HUES48 (cell line): ENCODE results near the gene HORMAD2.

ENCODE experiments used
- H3K27ac ChIP-seq: one replicate; pipeline ENCODE4 v1.7.0; 2013; ENCODE audit warnings: low read depth, low read length, inconsistent platforms
- H3K27me3 ChIP-seq: 2 replicates; pipeline ENCODE4 v1.6.1; 2013; ENCODE audit warnings: mild to moderate bottlenecking, low read length; ENCODE audit not compliant: control insufficient read depth, insufficient read depth
- H3K36me3 ChIP-seq: 2 replicates; pipeline ENCODE4 v1.6.1; 2013; ENCODE audit warnings: low read length; ENCODE audit not compliant: control insufficient read depth, insufficient read depth
- H3K4me1 ChIP-seq: 2 replicates; pipeline ENCODE4 v1.6.1; 2013; ENCODE audit warnings: mild to moderate bottlenecking, low read length; ENCODE audit not compliant: control insufficient read depth, insufficient read depth
- H3K4me3 ChIP-seq: 2 replicates; pipeline ENCODE4 v1.5.1; 2013; ENCODE audit warnings: mild to moderate bottlenecking, low read depth, low read length
- H3K9ac ChIP-seq: 2 replicates; pipeline ENCODE4 v1.6.1; 2013; ENCODE audit warnings: mild to moderate bottlenecking, low read depth, low read length, moderate library complexity
- H3K9me3 ChIP-seq: 2 replicates; pipeline ENCODE4 v1.6.1; 2013; ENCODE audit warnings: low read length; ENCODE audit not compliant: control insufficient read depth, insufficient read depth

Gene HORMAD2

GRCh38 chr22:30182350-30182745, 102.1 kb downstream of the HORMAD2 start:
- Histone ChIP-seq H3K4me3 (no peak overlapping the region), H3K27me3 (no peaks in the 10 kb centered on the region), H3K9ac (no peak overlapping the region), H3K27ac (no peak overlapping the region), H3K4me1 (peaks cover 25% of the 10 kb centered on the region), H3K9me3 (no peaks in the 10 kb centered on the region), H3K36me3 (no peaks in the 10 kb centered on the region)

- Histone ChIP-seq H3K27me3 (no peaks in the 10 kb centered on the region), H3K27ac (no peak overlapping the region), H3K4me3 (no peak overlapping the region), H3K36me3 (no peaks in the 10 kb centered on the region), H3K4me1 (peaks cover 25% of the 10 kb centered on the region), H3K9ac (no peak overlapping the region), H3K9me3 (no peaks in the 10 kb centered on the region)
Measured at GRCh38 chr22:30182815-30183214, 102.6 kb downstream of the HORMAD2 start.

- no peak overlapping the region for H3K27ac ChIP-seq
- no peaks in the 10 kb centered on the region for H3K27me3 ChIP-seq
- H3K9me3 ChIP-seq: no peaks in the 10 kb centered on the region
- H3K36me3 ChIP-seq: no peaks in the 10 kb centered on the region
- H3K4me1 ChIP-seq: peaks cover 27% of the 10 kb centered on the region
- no peak overlapping the region for H3K9ac ChIP-seq
- H3K4me3 ChIP-seq: no peak overlapping the region
Measured at GRCh38 chr22:30183271-30183670, 103.0 kb downstream of the HORMAD2 start.

GRCh38 chr22:30183861-30184278, 103.6 kb downstream of the HORMAD2 start:
- Histone ChIP-seq H3K4me3 (no peak overlapping the region), H3K36me3 (no peaks in the 10 kb centered on the region), H3K27me3 (no peaks in the 10 kb centered on the region), H3K9me3 (no peaks in the 10 kb centered on the region), H3K9ac (no peak overlapping the region), H3K4me1 (peaks cover 24% of the 10 kb centered on the region), H3K27ac (no peak overlapping the region)

GRCh38 chr22:30185129-30185528, 104.9 kb downstream of the HORMAD2 start:
- Histone ChIP-seq H3K4me1 (peaks cover 24% of the 10 kb centered on the region), H3K4me3 (no peak overlapping the region), H3K36me3 (no peaks in the 10 kb centered on the region), H3K9me3 (no peaks in the 10 kb centered on the region), H3K9ac (no peak overlapping the region), H3K27me3 (no peaks in the 10 kb centered on the region), H3K27ac (no peak overlapping the region)

GRCh38 chr22:30185549-30185948, 105.3 kb downstream of the HORMAD2 start:
- H3K9me3 ChIP-seq: no peaks in the 10 kb centered on the region
- H3K36me3 ChIP-seq: no peaks in the 10 kb centered on the region
- H3K4me1 ChIP-seq: peaks cover 24% of the 10 kb centered on the region
- H3K9ac ChIP-seq: no peak overlapping the region
- no peak overlapping the region for H3K4me3 ChIP-seq
- H3K27ac ChIP-seq: no peak overlapping the region
- no peaks in the 10 kb centered on the region for H3K27me3 ChIP-seq

GRCh38 chr22:30186041-30186440, 105.8 kb downstream of the HORMAD2 start:
- Histone ChIP-seq H3K27ac (no peak overlapping the region), H3K9me3 (no peaks in the 10 kb centered on the region), H3K36me3 (no peaks in the 10 kb centered on the region), H3K4me1 (peaks cover 27% of the 10 kb centered on the region), H3K27me3 (no peaks in the 10 kb centered on the region), H3K4me3 (no peak overlapping the region), H3K9ac (no peak overlapping the region)

- H3K4me1 ChIP-seq: peaks cover 30% of the 10 kb centered on the region
- no peak overlapping the region for H3K4me3 ChIP-seq
- H3K9ac ChIP-seq: no peak overlapping the region
- no peaks in the 10 kb centered on the region for H3K27me3 ChIP-seq
- no peaks in the 10 kb centered on the region for H3K9me3 ChIP-seq
- no peaks in the 10 kb centered on the region for H3K36me3 ChIP-seq
- no peak overlapping the region for H3K27ac ChIP-seq
Measured at GRCh38 chr22:30186510-30186909, 106.2 kb downstream of the HORMAD2 start.

- no peaks in the 10 kb centered on the region for H3K9me3 ChIP-seq
- no peak overlapping the region for H3K4me3 ChIP-seq
- no peaks in the 10 kb centered on the region for H3K27me3 ChIP-seq
- no peaks in the 10 kb centered on the region for H3K36me3 ChIP-seq
- peaks cover 30% of the 10 kb centered on the region for H3K4me1 ChIP-seq
- H3K9ac ChIP-seq: no peak overlapping the region
- H3K27ac ChIP-seq: no peak overlapping the region
Measured at GRCh38 chr22:30187094-30187493, 106.8 kb downstream of the HORMAD2 start.

- Histone ChIP-seq H3K27ac (no peak overlapping the region), H3K4me1 (peaks cover 30% of the 10 kb centered on the region), H3K4me3 (no peak overlapping the region), H3K9ac (no peak overlapping the region), H3K36me3 (no peaks in the 10 kb centered on the region), H3K9me3 (no peaks in the 10 kb centered on the region), H3K27me3 (no peaks in the 10 kb centered on the region)
Measured at GRCh38 chr22:30187529-30188407, 107.5 kb downstream of the HORMAD2 start.

GRCh38 chr22:30188911-30189310, 108.6 kb downstream of the HORMAD2 start:
- Histone ChIP-seq H3K27me3 (no peaks in the 10 kb centered on the region), H3K36me3 (no peaks in the 10 kb centered on the region), H3K27ac (no peak overlapping the region), H3K4me1 (peaks cover 28% of the 10 kb centered on the region), H3K9ac (no peak overlapping the region), H3K9me3 (no peaks in the 10 kb centered on the region), H3K4me3 (no peak overlapping the region)
